ENCODE results near the gene CLCNKA.

The CLCNKA gene

DNA sequence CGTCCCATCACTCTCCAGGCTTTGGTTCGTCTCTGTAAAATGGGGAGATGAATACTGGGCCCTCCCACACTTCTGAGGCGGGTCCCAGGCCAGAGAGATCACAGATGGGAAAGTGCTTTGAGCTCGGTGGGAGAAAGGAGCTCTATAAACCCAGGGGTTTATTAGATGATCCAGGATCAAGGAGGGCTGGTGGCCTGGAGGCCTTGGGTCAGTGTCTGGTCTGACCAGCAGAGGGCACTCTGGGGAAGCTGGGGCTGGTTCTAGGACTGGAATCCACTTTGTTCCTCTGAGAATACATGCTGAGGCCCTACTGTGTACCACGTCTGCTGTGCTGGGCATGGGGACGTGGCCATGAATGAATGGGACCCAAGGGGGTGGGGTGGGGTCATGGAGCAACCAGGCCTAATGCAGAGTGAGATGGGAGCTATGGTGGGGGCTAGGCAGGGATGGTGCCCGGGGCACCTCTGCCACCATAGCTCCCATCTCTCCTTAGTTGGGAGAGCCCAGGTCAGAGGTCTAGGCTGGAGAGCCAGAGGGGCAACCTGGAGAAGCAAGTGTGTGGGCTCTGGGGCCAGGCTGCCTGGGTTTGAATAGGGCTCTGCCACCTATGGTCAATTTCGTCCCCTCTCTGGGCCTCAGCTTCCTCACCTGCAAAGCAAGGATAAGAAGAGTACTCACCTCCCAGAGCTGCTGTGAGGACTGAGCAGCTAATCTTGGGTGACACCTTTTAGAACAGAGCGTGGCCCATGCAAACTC, 60.6 kb downstream of the CLCNKA start:
- DNase-seq, result peak; percentile 72

DNA sequence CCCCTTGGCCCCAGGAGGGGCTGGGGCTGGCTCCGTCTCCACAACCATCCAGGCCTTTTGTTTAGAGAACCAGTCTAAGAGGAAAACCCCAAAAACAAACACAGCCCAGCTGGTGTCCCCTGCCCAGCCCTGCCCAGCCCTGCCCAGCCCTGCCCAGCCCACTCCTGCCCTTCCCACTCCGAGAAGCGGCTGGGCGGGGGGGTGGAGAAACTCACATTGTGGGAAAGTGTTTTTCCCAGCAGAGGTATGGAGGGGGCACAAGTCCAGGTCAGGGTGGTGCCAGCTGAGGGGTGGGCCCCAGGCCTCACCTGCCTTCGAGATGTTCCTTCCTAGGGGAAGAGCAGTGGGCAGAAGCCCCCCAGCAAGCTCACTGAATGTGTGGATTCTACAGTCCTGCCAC, 61.6 kb downstream of the CLCNKA start:
- no peak for DNase-seq

Data from activated CD4-positive, CD25-positive, alpha-beta regulatory T cell treated with anti-CD3 and anti-CD28 coated beads, Interleukin-2, amount 50 U/mL, for 72 hours (primary cell).